Bronchus fibroblast of lung (primary cell): ENCODE results near the gene C16orf78. TPM values are rescaled to one million over a fixed set of nuclear protein-coding genes. Genes with fewer than 3 reads are reported as not detected.

Experiments used
- total RNA-seq: library from RNA; depleted of rRNA; stranded (reverse); fragments of >200 nt; gene quantifications from 2 replicates; pipeline ENCODE4 v1.2.3, GENCODE V29; 2015

Gene C16orf78, protein sequence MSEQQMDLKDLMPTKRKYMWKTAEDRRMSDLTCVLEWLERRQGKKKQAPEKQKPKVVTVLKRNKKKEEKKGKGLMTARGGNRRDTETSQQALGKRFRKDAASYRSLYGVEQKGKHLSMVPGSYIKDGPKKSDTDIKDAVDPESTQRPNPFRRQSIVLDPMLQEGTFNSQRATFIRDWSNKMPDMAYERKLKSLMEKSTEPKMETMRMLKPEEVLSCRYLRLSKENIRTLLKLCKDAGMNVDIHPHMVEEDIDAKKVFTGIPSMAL
- not detected in 2 replicates for total RNA-seq

DNA sequence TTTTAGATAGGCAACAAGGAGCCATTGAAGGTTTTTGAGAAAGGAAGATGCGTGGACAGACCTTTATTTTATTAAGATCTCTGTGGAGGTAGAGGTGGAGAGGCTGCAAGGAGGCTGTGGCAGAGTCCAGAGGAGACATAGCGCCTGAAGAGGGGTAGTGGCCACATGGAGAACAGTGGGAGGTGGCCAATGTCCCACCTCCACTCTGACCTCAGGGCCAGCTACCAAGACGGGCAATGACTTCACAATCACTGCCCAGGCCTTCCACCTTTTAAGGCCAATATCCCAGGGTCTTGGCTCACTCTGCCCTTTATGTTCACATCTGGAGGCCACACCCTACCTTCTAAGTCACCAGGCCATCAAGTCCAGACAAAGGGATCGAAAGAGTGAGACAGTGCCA is at the start of gene C16orf78:
Gene C16orf78 (plus strand): TSS at position 301 of the 400 bp plus-strand sequence. CDS start 136 bp downstream, outside the sequence.

Other genes starting within 250 kb of the C16orf78 start
- gene CBLN1, start 92.0 kb upstream of the C16orf78 start, total RNA-seq = not detected in 2 replicates